HG03378 (cell line): Measurements from ENCODE around the gene PREP.
"Not testable (repeated sequence)": the region's sequence is repeated elsewhere in the genome, so short reads cannot be mapped to it uniquely, and the experiment has no call there.

Experiments
- ATAC-seq: cut with Tn5 transposase; IDR thresholded peaks from one replicate; pipeline ENCODE4 v1.9.1; 2021; ENCODE audit warnings: mild to moderate bottlenecking, moderate library complexity; ENCODE audit not compliant: unreplicated experiment

PREP gene

GRCh38 chr6:105348897-105349296 is 54.0 kb downstream of the PREP start:
- no peak for ATAC-seq

GRCh38 chr6:105346052-105346451 is 56.8 kb downstream of the PREP start:
- ATAC-seq: no peak

GRCh38 chr6:105345506-105345905 is 57.4 kb downstream of the PREP start:
- ATAC-seq: no peak

- ATAC-seq: no peak
Measured at GRCh38 chr6:105344881-105345370, 58.0 kb downstream of the PREP start.

GRCh38 chr6:105338350-105338983 is 64.4 kb downstream of the PREP start:
- ATAC-seq: not testable (repeated sequence)

- ATAC-seq: no peak
Measured at GRCh38 chr6:105336986-105337385, 65.9 kb downstream of the PREP start.

GRCh38 chr6:105332576-105332975 is 70.3 kb downstream of the PREP start:
- ATAC-seq: no peak

- ATAC-seq: no peak
Measured at GRCh38 chr6:105331927-105332326, 71.0 kb downstream of the PREP start.

GRCh38 chr6:105330913-105331312 is 72.0 kb downstream of the PREP start:
- no peak for ATAC-seq

GRCh38 chr6:105330364-105330763 is 72.5 kb downstream of the PREP start:
- ATAC-seq: no peak

GRCh38 chr6:105326833-105327770 is 75.8 kb downstream of the PREP start:
- ATAC-seq: no peak

GRCh38 chr6:105326216-105326615 is 76.7 kb downstream of the PREP start:
- ATAC-seq: no peak

- no peak for ATAC-seq
Measured at GRCh38 chr6:105324386-105324950, 78.4 kb downstream of the PREP start.

GRCh38 chr6:105322499-105323225 is 80.2 kb downstream of the PREP start:
- no peak for ATAC-seq

GRCh38 chr6:105321728-105322127 is 81.2 kb downstream of the PREP start:
- no peak for ATAC-seq

GRCh38 chr6:105321207-105321606 is 81.7 kb downstream of the PREP start:
- ATAC-seq: no peak

- ATAC-seq: no peak
Measured at GRCh38 chr6:105320765-105321164, 82.1 kb downstream of the PREP start.

- no peak for ATAC-seq
Measured at GRCh38 chr6:105320271-105320670, 82.6 kb downstream of the PREP start.

GRCh38 chr6:105319331-105319730 is 83.6 kb downstream of the PREP start:
- ATAC-seq: no peak

GRCh38 chr6:105318660-105319059 is 84.2 kb downstream of the PREP start:
- ATAC-seq: no peak
